Mesenchymal stem cell (in vitro differentiated cells and primary cell): ENCODE results near the gene DEPDC1B.

Experiments used
- DNase-seq: peaks from one replicate; pipeline ENCODE4 v3.0.0-alpha.2; 2013
- H2AFZ ChIP-seq: one replicate; pipeline ENCODE4 v1.6.1; 2013; ENCODE audit warnings: low read depth, mild to moderate bottlenecking, control low read depth, inconsistent platforms, low read length, moderate library complexity
- H2AK5ac ChIP-seq: 2 replicates; pipeline ENCODE4 v1.6.1; 2013; ENCODE audit warnings: low read length, moderate library complexity, mild to moderate bottlenecking, inconsistent platforms; ENCODE audit not compliant: severe bottlenecking
- H2BK120ac ChIP-seq: one replicate; pipeline ENCODE4 v1.6.1; 2013; ENCODE audit warnings: low read depth, mild to moderate bottlenecking, inconsistent platforms, low read length, moderate library complexity
- H2BK12ac ChIP-seq, 2 experiments: one replicate each; pipeline ENCODE4 v1.6.1; 2013; ENCODE audit warnings: inconsistent platforms in 2 of 2, low read length in 2 of 2, mild to moderate bottlenecking in 2 of 2, moderate library complexity in 2 of 2, control low read depth in 1 of 2
- H2BK15ac ChIP-seq: one replicate; pipeline ENCODE4 v1.6.1; 2013; ENCODE audit warnings: mild to moderate bottlenecking, low read depth, inconsistent platforms; ENCODE audit not compliant: poor library complexity, severe bottlenecking
- H2BK5ac ChIP-seq: 2 replicates; pipeline ENCODE4 v1.6.1; 2013; ENCODE audit warnings: low read depth, mild to moderate bottlenecking, low read length, control low read depth, inconsistent platforms; ENCODE audit not compliant: poor library complexity, severe bottlenecking
- H3K14ac ChIP-seq, 2 experiments: one replicate each; pipeline ENCODE4 v1.6.1; 2013; ENCODE audit warnings: inconsistent platforms in 2 of 2, low read length in 2 of 2, control low read depth in 1 of 2, mild to moderate bottlenecking in 1 of 2, moderate library complexity in 1 of 2
- H3K18ac ChIP-seq, 2 experiments: one replicate each; pipeline ENCODE4 v1.6.1; 2013; ENCODE audit warnings: inconsistent platforms in 2 of 2, low read length in 2 of 2, control low read depth in 1 of 2, low read depth in 1 of 2, mild to moderate bottlenecking in 1 of 2
- H3K23ac ChIP-seq, 2 experiments: one replicate each; pipeline ENCODE4 v1.6.1; 2013; ENCODE audit warnings: inconsistent platforms in 2 of 2, low read length in 2 of 2, mild to moderate bottlenecking in 2 of 2, moderate library complexity in 2 of 2, control low read depth in 1 of 2
- H3K27ac ChIP-seq: 2 replicates; pipeline ENCODE4 v1.5.1; 2013; ENCODE audit warnings: mild to moderate bottlenecking, moderate library complexity, low read length, control low read depth, inconsistent platforms; ENCODE audit not compliant: poor library complexity, severe bottlenecking
- H3K27me3 ChIP-seq, 2 experiments: 2 replicates each; pipeline versions ENCODE4 v1.6.1 to v1.7.0; 2013; ENCODE audit warnings: low read length in 2 of 2, mild to moderate bottlenecking in 2 of 2, moderate library complexity in 2 of 2, control low read depth in 1 of 2, inconsistent platforms in 1 of 2; ENCODE audit not compliant: control insufficient read depth in 1 of 2, insufficient read depth in 1 of 2
- H3K36me3 ChIP-seq, 2 experiments: 2 replicates each; pipeline versions ENCODE4 v1.6.1 to v1.7.0; 2013; ENCODE audit warnings: low read length in 2 of 2, control low read depth in 1 of 2, inconsistent platforms in 1 of 2, low read depth in 1 of 2, mild to moderate bottlenecking in 1 of 2; ENCODE audit not compliant: insufficient read depth in 2 of 2, control insufficient read depth in 1 of 2
- H3K4ac ChIP-seq, 2 experiments: one replicate each; pipeline ENCODE4 v1.6.1; 2013; ENCODE audit warnings: inconsistent platforms in 2 of 2, low read length in 2 of 2, mild to moderate bottlenecking in 2 of 2, moderate library complexity in 2 of 2, control low read depth in 1 of 2, low read depth in 1 of 2
- H3K4me1 ChIP-seq: 2 replicates; pipeline ENCODE4 v1.6.1; 2013; ENCODE audit warnings: low read depth, low read length, control low read depth; ENCODE audit not compliant: control insufficient read depth, insufficient read depth
- H3K4me2 ChIP-seq: 2 replicates; pipeline ENCODE4 v1.6.1; 2013; ENCODE audit warnings: low read length, mild to moderate bottlenecking, inconsistent platforms; ENCODE audit not compliant: poor library complexity, severe bottlenecking
- H3K4me3 ChIP-seq, 2 experiments: 2 replicates each; pipeline versions ENCODE4 v1.5.1 to v1.7.0; 2013; ENCODE audit warnings: low read length in 2 of 2, mild to moderate bottlenecking in 2 of 2, control low read depth in 1 of 2, low read depth in 1 of 2; ENCODE audit not compliant: insufficient read depth in 1 of 2
- H3K79me1 ChIP-seq: replicated peaks from 2 replicates; pipeline ENCODE4 v1.6.1; 2013; ENCODE audit warnings: mild to moderate bottlenecking, control low read depth, low read length, inconsistent platforms; ENCODE audit not compliant: poor library complexity, severe bottlenecking
- H3K9ac ChIP-seq: 2 replicates; pipeline ENCODE4 v1.7.0; 2013; ENCODE audit warnings: mild to moderate bottlenecking, low read length, moderate library complexity
- H3K9me3 ChIP-seq: 2 replicates; pipeline ENCODE4 v1.7.0; 2013; ENCODE audit warnings: mild to moderate bottlenecking, low read length; ENCODE audit not compliant: control insufficient read depth
- H4K8ac ChIP-seq: one replicate; pipeline ENCODE4 v1.6.1; 2013; ENCODE audit warnings: inconsistent platforms, mild to moderate bottlenecking, low read length, moderate library complexity
- H4K91ac ChIP-seq: one replicate; pipeline ENCODE4 v1.6.1; 2013; ENCODE audit warnings: mild to moderate bottlenecking, low read length, inconsistent platforms
- WGBS: methylation state at CpG from one replicate; pipeline ENCODE4 v1.1.7; 2013; ENCODE audit warnings: mixed read lengths; 5-methylcytosine and 5-hydroxymethylcytosine counted together

DEPDC1B gene

GRCh38 chr5:60671899-60672692 lies 27.9 kb downstream of the DEPDC1B start:
- H4K8ac ChIP-seq, result no peak overlapping the region
- 100% methylated on average over 1 of the region's 6 CpGs for WGBS
- no peaks in the 10 kb centered on the region for H3K36me3 ChIP-seq
- no peak overlapping the region for H4K91ac ChIP-seq
- H3K4me3 ChIP-seq, result no peak overlapping the region
- H2BK15ac ChIP-seq, result no peak overlapping the region
- no peak overlapping the region for H2AK5ac ChIP-seq
- H3K18ac ChIP-seq, result no peak overlapping the region
- H3K4me1 ChIP-seq, result peaks cover 6% of the 10 kb centered on the region
- H3K79me1 ChIP-seq, result peaks cover 29% of the 10 kb centered on the region
- H2AFZ ChIP-seq, result no peak overlapping the region
- H3K14ac ChIP-seq, result peak overlapping the region in 1 of 2 experiments; percentile 8
- no peak overlapping the region for H2BK12ac ChIP-seq
- H3K27me3 ChIP-seq, result no peaks in the 10 kb centered on the region
- H3K4ac ChIP-seq, result no peak overlapping the region
- no peak for DNase-seq
- H3K27ac ChIP-seq, result no peak overlapping the region
- H3K9me3 ChIP-seq, result no peaks in the 10 kb centered on the region
- H3K9ac ChIP-seq, result no peak overlapping the region
- no peak overlapping the region for H2BK120ac ChIP-seq
- no peak overlapping the region for H2BK5ac ChIP-seq
- no peak overlapping the region for H3K4me2 ChIP-seq
- no peak overlapping the region for H3K23ac ChIP-seq

- WGBS, result 98% methylated on average over 2 of the region's 2 CpGs
- H2BK5ac ChIP-seq, result no peak overlapping the region
- H3K4ac ChIP-seq, result no peak overlapping the region
- H2BK15ac ChIP-seq, result no peak overlapping the region
- peaks cover 31% of the 10 kb centered on the region for H3K79me1 ChIP-seq
- no peaks in the 10 kb centered on the region for H3K9me3 ChIP-seq
- H3K4me2 ChIP-seq, result no peak overlapping the region
- H3K4me3 ChIP-seq, result no peak overlapping the region
- H2AK5ac ChIP-seq, result no peak overlapping the region
- H2BK12ac ChIP-seq, result no peak overlapping the region
- no peak overlapping the region for H3K27ac ChIP-seq
- H4K8ac ChIP-seq, result no peak overlapping the region
- no peak overlapping the region for H3K14ac ChIP-seq
- H3K9ac ChIP-seq, result no peak overlapping the region
- H2AFZ ChIP-seq, result no peak overlapping the region
- H3K27me3 ChIP-seq, result no peaks in the 10 kb centered on the region
- no peak overlapping the region for H4K91ac ChIP-seq
- H2BK120ac ChIP-seq, result no peak overlapping the region
- no peak for DNase-seq
- H3K18ac ChIP-seq, result no peak overlapping the region
- no peak overlapping the region for H3K23ac ChIP-seq
- no peaks in the 10 kb centered on the region for H3K36me3 ChIP-seq
- peaks cover 4% of the 10 kb centered on the region for H3K4me1 ChIP-seq
These were observed 29.2 kb downstream of the DEPDC1B start for GRCh38 chr5:60670749-60671148.

DNA sequence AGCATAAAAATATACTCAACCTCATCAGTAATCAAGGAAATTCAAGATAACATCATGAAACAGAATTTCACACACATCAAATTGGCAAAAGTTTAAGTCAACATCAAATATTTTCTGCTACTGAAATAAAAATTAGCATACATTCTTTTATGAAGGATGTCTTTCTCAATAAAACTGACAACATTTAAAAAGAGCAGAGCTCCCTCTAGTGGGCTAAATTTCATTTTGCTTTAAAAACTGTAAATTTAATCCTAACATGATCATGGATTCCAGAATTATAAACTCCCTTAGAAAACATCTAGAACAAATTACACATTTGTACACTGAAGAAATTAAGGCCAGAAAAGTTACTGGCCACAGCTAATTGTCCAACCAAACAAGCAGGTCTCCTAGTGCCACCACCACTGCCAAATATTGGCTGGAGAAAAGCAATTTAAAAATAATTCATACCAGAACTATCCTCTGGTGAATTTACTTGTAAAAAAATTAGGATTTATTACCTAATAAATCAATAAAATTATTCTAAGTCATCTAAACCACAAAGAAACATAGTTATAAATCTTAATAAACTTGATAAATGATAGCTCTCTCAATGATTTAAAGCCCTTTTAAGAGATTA lies 31.2 kb downstream of the DEPDC1B start:
- H2BK120ac ChIP-seq, result no peak overlapping the region
- H3K27ac ChIP-seq, result no peak overlapping the region
- no peak overlapping the region for H2BK5ac ChIP-seq
- no peak overlapping the region for H2BK15ac ChIP-seq
- H3K4ac ChIP-seq, result no peak overlapping the region
- H3K4me1 ChIP-seq, result no peaks in the 10 kb centered on the region
- H3K27me3 ChIP-seq, result no peaks in the 10 kb centered on the region
- H3K4me2 ChIP-seq, result no peak overlapping the region
- H3K9me3 ChIP-seq, result no peaks in the 10 kb centered on the region
- H3K4me3 ChIP-seq, result no peak overlapping the region
- peak; percentile 45 for DNase-seq
- H4K91ac ChIP-seq, result no peak overlapping the region
- H4K8ac ChIP-seq, result no peak overlapping the region
- H3K36me3 ChIP-seq, result no peaks in the 10 kb centered on the region
- H3K14ac ChIP-seq, result no peak overlapping the region
- no peak overlapping the region for H3K23ac ChIP-seq
- no peak overlapping the region for H2AFZ ChIP-seq
- H2BK12ac ChIP-seq, result no peak overlapping the region
- no peak overlapping the region for H2AK5ac ChIP-seq
- no peak overlapping the region for H3K18ac ChIP-seq
- H3K9ac ChIP-seq, result no peak overlapping the region
- H3K79me1 ChIP-seq, result peaks cover 35% of the 10 kb centered on the region

GRCh38 chr5:60651872-60652620 lies 47.9 kb downstream of the DEPDC1B start:
- 32% methylated on average over 3 of the region's 3 CpGs for WGBS
- Histone ChIP-seq H3K18ac (peak overlapping the region in 1 of 2 experiments; percentile 76), H3K79me1 (peaks cover 12% of the 10 kb centered on the region), H3K4me2 (no peak overlapping the region), H2BK15ac (no peak overlapping the region), H2AK5ac (no peak overlapping the region), H3K4me1 (no peaks in the 10 kb centered on the region), H3K4ac (no peak overlapping the region), H3K23ac (no peak overlapping the region), H3K36me3 (no peaks in the 10 kb centered on the region), H3K27me3 (no peaks in the 10 kb centered on the region), H4K8ac (no peak overlapping the region), H2BK120ac (no peak overlapping the region), H3K27ac (no peak overlapping the region), H4K91ac (no peak overlapping the region), H3K9me3 (no peaks in the 10 kb centered on the region), H3K9ac (peak overlapping the region; percentile 64), H2AFZ (peak overlapping the region; percentile 63), H3K4me3 (peak overlapping the region in 1 of 2 experiments; percentile 17), H3K14ac (no peak overlapping the region), H2BK5ac (no peak overlapping the region), H2BK12ac (peak overlapping the region in 1 of 2 experiments; percentile 18)
- peak; percentile 92 for DNase-seq
